ENCODE data around the gene CEP192. TPM values are rescaled to one million over a fixed set of nuclear protein-coding genes. Genes with fewer than 3 reads are reported as not detected.

Gene CEP192
- 17.4 and 18.3 TPM in 2 replicates for total RNA-seq

GRCh38 chr18:12990967-12991820, at the start of gene CEP192:
TSS of gene CEP192 (plus strand) at chr18:12991362. CDS start at chr18:12999425, 8,063 bp downstream.
- peak; percentile 83 for DNase-seq (ENCODE audit: low read depth)
- no peak for TF ChIP-seq CTCF (conservative IDR thresholded peaks at IDR 0.05; ENCODE audit: low read depth, low read length)
- H3K4me3 ChIP-seq (ENCODE audit: low read depth, low read length), result peak within 1 kb of the TSS; percentile 87

- TF ChIP-seq CTCF (conservative IDR thresholded peaks at IDR 0.05; ENCODE audit: low read depth, low read length), result no peak
- DNase-seq (ENCODE audit: low read depth), result no peak
- no peak overlapping the region for H3K4me3 ChIP-seq (ENCODE audit: low read depth, low read length)
These were observed 47.9 kb upstream of the CEP192 start for GRCh38 chr18:12943215-12943614.

- DNase-seq (ENCODE audit: low read depth), result no peak
- TF ChIP-seq CTCF (conservative IDR thresholded peaks at IDR 0.05; ENCODE audit: low read depth, low read length), result no peak
- H3K4me3 ChIP-seq (ENCODE audit: low read depth, low read length), result no peak overlapping the region
These were observed 46.5 kb upstream of the CEP192 start for GRCh38 chr18:12944709-12945108.

- peak overlapping the region; percentile 59 for H3K4me3 ChIP-seq (ENCODE audit: low read depth, low read length)
- DNase-seq (ENCODE audit: low read depth), result peak; percentile 66
- peak; percentile 25 for TF ChIP-seq CTCF (conservative IDR thresholded peaks at IDR 0.05; ENCODE audit: low read depth, low read length)
These were observed 44.4 kb upstream of the CEP192 start for GRCh38 chr18:12946549-12947284.

- TF ChIP-seq CTCF (conservative IDR thresholded peaks at IDR 0.05; ENCODE audit: low read depth, low read length), result no peak
These were observed 43.7 kb upstream of the CEP192 start, which contains the start of gene SEH1L for GRCh38 chr18:12947285-12948049. TSS of gene SEH1L (plus strand) at chr18:12948011. CDS start at chr18:12948122, 111 bp downstream.

GRCh38 chr18:12948050-12948804, 42.9 kb upstream of the CEP192 start:
- peak overlapping the region; percentile 72 for H3K4me3 ChIP-seq (ENCODE audit: low read depth, low read length)
- DNase-seq (ENCODE audit: low read depth), result peak; percentile 12
- no peak for TF ChIP-seq CTCF (conservative IDR thresholded peaks at IDR 0.05; ENCODE audit: low read depth, low read length)

More at GRCh38 chr18:12947285-12948049, 43.7 kb upstream of the CEP192 start, which contains the start of gene SEH1L:
- peak; percentile 48 for DNase-seq (ENCODE audit: low read depth)
- peak within 1 kb of the TSS; percentile 72 for H3K4me3 ChIP-seq (ENCODE audit: low read depth, low read length)
